GM19043 (cell line): ENCODE data around the gene USP37.

Experiments
- ATAC-seq: cut with Tn5 transposase; IDR thresholded peaks from one replicate; pipeline ENCODE4 v1.9.1; 2021; ENCODE audit warnings: low read depth; ENCODE audit not compliant: unreplicated experiment

The USP37 gene

GRCh38 chr2:218432676-218433365 lies 135.3 kb downstream of the USP37 start:
- ATAC-seq, result no peak

- no peak for ATAC-seq
Observed at GRCh38 chr2:218431878-218432277, 136.3 kb downstream of the USP37 start.

GRCh38 chr2:218430721-218431120 lies 137.4 kb downstream of the USP37 start:
- ATAC-seq, result no peak

GRCh38 chr2:218429911-218430692 lies 138.0 kb downstream of the USP37 start:
- ATAC-seq, result no peak

- no peak for ATAC-seq
Observed at GRCh38 chr2:218428846-218429558, 139.1 kb downstream of the USP37 start.

- no peak for ATAC-seq
Observed at GRCh38 chr2:218427741-218428140, 140.4 kb downstream of the USP37 start.

- no peak for ATAC-seq
Observed at GRCh38 chr2:218425531-218425930, 142.6 kb downstream of the USP37 start.

- ATAC-seq, result no peak
Observed at GRCh38 chr2:218423584-218423983, 144.6 kb downstream of the USP37 start.

GRCh38 chr2:218422403-218423086 lies 145.6 kb downstream of the USP37 start:
- no peak for ATAC-seq

- ATAC-seq, result no peak
Observed at GRCh38 chr2:218421027-218421426, 147.1 kb downstream of the USP37 start.

- no peak for ATAC-seq
Observed at GRCh38 chr2:218419630-218420216, 148.4 kb downstream of the USP37 start.

- ATAC-seq, result no peak
Observed at GRCh38 chr2:218418717-218419458, 149.3 kb downstream of the USP37 start, which contains the start of gene VIL1. Gene VIL1 (plus strand): TSS chr2:218419123. CDS start chr2:218423779, 4,656 bp downstream.

- ATAC-seq, result no peak
Observed at GRCh38 chr2:218418321-218418716, 149.8 kb downstream of the USP37 start.

- no peak for ATAC-seq
Observed at GRCh38 chr2:218407717-218408116, 160.4 kb downstream of the USP37 start.

- ATAC-seq, result no peak
Observed at GRCh38 chr2:218406949-218407618, 161.1 kb downstream of the USP37 start.

GRCh38 chr2:218406209-218406948 lies 161.8 kb downstream of the USP37 start:
- peak; percentile 80 for ATAC-seq

GRCh38 chr2:218405746-218406208 lies 162.4 kb downstream of the USP37 start:
- peak; percentile 16 for ATAC-seq

- ATAC-seq, result no peak
Observed at GRCh38 chr2:218405086-218405745, 162.9 kb downstream of the USP37 start.
